ENCODE data around the gene KRTAP10-3.

Gene KRTAP10-3

DNA sequence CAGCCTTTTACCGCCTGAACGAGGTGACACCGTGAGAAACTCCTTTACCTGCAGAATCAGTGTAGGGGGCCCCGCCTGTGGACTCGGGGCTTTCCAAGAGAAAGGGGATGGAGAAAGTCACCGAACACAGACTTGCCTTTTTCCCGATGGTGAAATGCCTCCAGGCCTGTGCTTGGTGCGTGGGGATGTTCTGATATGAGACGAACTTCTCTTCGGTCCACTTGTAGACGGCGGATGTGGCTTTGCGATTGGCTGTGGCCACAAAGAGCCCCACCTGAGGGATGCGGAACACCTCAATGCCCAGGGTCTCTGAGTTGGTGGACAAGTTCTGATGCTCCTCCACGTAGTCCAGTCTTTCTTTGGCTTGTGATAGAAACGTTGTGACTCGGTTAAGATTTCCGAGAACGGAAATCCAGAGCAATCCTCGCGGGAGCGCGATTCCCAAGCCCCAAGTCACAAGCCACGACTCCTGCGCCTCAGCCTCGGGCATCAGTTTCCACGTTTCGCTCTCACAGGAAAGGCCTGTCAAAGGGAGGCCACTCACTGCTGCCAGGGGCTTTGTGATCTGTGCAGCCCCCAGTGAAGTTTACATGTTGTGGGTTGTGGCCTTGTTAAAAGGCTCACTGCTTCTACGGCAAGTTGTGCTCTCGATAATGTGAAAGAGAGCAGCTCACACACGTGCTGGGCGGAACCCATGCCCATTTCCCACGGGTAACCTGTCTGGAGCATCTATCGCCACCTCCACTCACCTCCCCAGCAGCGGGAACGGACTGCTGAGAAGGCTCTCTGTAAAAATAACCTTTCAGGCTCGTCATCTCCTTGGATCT is 31.2 kb downstream of the KRTAP10-3 start:
- no peak for DNase-seq

DNA sequence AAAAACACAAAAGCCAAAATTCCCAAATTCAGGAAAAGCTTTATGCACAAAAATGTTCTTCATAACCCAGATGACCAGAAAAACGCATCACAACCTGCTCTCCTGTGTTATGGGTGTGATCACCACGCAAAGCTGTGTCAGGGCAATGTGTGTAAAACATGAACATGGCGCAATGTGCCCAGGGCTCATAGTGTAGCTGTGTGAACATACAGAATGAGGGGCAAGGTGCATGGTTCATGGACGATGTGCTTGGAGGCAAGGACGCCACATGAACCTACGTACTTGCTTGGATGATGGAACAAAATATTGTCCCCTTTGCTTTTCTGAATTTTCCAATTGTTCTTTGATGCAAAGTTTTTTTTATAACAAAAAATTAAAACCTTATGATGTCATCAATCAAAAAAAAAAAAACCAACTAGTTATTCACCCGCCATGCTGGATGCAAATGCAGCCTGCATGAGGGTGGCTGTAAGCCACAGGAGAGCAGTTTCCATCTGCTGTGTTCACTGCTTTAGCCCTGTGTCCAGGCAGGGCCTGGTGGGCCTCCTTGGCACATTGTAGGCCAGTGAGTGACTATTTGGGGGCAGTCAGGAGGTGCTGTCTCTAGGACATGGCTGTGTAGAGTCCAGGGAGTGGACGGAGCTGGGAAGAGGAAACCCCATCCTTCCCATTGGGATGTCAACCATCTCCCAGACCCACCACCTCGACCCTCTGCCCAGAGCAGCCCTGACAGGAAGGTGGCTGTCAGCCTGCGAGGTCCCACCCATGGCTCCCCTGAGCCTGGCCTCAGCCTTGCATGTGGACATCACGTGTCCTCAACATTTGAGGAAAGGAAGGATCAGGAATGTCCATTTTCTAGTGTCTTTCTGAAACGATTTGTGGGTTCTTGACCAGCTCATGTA is 32.2 kb downstream of the KRTAP10-3 start:
- no peak for DNase-seq

DNA sequence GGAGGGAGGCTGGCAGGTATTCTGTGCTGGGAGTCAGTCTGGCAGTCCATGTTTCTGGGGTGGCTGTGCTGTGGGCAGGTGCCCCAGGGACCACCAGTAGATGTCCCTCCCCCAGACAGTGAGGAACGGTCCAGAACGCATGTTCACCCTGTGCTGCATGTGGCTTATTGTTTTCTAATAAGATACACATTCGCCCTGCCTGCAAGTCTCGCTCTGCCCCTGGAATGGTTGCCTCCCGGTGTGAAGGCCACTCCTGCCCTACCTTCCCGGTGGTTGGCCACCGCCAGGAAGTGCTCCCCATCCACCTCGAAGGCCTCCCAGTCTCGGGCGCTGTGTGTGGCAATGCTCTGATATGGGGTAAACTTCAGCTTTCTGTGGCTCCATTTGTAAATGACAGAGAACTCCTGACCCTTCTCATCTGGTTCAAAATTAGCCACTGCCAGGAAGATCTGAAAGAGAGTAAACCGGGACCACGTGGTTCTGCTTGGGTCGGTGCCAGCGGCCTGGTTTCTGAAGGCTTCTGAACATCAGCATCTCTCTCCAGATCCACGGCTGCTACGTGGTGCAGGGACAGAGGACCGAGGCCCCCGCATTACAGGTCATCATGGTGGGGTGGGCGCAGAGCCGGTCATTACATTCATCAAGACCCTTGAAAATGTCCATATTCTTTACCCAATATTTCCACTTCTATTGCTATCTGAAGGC is 33.1 kb downstream of the KRTAP10-3 start:
- no peak for DNase-seq

DNA sequence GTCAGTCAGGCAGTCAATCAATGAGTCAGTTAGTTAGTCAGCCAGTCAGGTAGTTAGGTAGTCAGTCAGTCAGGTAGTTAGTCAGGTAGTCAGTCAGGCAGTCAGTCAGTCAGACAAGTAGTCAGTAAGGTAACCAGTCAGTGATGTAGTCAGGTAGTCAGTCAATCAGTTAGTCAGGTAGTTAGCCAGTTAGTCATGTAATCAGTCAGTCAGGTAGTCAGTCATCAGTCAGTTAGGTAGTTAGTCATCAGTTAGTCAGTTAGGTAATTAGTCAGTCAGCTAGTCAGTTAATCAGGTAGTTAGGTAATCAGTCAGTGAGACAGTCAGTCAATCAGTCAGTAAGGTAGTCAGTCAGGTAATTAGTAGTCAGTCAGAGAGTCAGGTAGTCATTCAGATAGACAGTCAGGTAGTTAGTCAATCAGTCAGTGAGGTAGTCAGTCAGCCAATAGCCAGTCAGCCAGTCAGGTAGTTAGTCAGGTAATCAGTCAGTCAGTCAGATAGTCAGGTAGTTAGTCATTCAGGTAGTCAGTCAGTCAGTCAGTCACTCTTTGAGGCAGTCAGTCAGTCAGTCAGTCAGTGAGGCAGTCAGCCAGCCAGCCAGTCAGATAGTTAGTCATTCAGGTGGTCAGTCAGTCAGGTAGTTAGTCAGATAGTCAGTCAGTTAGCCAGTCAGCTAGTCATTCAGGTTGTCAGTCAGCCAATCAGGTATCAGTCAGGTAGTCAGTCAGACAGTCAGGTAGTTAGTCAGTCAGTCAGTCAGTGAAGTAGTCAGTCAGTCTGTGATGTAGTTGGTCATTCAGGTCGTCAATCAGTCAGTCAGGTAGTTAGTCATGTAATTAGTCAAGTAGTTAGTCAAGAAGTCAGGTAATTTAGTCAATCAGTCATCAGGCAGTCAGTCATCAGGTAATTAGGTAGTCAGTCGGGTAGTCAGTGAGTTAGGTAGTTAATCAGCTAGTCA is 33.9 kb downstream of the KRTAP10-3 start:
- no peak for DNase-seq

DNA sequence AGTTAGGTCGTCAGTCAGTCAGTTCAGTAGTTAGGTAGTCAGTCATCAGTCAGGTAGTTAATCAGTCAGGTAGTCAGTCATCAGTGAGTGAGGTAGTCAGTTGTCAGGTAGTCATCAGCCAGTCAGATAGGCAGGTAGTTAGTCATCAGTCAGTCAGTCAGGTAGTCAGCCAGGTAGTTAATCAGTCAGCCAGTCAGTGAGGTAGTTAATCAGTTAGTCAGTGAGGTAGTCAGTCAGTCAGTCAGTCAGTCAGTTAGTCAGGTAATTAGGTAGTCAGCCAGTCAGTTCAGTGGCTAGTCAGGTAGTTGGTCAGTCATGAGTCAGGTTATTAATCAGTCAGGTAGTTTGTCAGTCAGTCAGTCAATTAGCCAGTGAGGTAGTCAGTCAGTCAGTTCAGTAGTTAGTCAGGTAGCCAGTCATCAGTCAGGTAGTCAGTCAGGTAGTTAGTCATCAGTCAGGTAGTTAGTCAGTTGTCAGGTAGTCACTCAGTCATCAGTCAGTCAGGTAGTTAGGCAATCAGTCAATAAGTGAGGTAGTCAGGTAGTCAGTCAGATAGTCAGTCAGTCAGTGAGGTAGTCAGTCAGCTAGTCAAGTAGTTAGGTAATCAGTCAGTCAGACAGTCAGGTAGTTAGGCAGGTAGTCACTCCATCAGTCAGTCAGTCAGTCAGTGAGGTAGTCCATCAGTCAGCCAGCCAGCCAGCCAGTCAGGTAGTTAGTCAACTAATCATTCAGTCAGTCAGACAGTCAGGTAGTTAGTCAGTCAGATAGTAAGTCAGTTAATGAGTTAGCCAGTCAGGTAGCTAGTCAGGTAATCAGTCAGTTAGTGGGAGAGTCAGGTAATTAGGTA is 34.8 kb downstream of the KRTAP10-3 start:
- no peak for DNase-seq

DNA sequence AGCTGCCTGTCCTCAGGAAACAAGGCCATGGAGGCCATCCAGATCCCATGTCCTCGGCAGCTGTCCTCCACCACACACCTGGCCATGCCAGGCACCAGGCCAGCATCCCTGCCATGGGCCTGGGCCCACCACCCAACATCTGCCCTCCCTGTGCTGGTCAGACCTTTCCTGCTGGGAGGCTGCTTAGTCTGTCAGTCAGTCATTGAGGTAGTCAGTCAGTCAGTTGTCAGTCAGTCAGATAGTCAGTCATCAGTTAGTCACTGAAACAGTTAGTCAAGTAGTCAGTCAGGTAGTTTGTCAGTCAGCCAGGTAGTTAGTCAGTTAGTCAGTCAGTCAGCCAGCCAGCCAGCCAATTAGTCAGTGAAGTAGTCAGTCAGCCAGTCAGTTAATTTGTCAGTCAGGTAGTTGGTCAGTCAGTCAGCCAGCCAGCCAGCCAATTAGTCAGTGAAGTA is 35.8 kb downstream of the KRTAP10-3 start:
- DNase-seq, result no peak

DNA sequence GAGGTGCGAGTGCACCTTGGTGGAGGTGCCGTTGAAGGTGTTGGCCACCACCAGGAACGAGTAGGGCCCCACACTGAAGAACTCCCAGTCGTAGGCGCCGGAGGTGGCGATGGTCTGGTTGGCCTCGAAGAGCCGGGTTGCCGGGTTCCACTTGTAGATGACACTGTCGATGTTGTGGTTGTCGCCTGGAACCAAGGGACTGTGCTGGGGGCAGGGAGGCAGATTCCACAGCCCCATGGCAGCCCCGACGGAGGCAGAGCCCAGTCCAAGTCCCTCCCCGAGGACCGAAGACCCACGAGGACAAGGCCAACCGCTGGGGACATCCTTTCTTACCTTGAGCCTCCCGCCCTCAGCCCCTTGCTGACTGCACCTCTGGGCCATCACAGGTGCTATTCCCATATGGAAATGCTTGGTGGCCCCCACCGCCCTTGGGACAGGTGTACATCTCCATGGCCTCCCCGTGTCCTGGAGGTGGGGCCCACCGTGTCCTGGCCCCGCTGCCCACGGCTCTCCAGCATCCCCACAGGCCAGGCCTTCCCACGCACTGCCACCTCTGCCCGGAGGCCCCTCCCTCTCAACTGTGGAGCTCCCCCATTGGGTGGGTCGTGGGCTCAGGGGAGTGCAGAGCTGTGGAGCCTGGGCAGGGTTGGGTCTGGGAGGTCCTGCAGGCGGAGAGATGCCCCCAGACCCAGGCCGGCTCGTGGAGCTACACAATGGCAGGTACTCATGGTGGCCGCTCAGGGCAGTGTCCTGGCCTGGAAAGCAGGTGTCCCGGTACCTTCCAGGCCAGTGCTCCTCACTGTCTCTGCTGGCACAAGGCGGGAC is 36.5 kb downstream of the KRTAP10-3 start:
- no peak for DNase-seq

DNA sequence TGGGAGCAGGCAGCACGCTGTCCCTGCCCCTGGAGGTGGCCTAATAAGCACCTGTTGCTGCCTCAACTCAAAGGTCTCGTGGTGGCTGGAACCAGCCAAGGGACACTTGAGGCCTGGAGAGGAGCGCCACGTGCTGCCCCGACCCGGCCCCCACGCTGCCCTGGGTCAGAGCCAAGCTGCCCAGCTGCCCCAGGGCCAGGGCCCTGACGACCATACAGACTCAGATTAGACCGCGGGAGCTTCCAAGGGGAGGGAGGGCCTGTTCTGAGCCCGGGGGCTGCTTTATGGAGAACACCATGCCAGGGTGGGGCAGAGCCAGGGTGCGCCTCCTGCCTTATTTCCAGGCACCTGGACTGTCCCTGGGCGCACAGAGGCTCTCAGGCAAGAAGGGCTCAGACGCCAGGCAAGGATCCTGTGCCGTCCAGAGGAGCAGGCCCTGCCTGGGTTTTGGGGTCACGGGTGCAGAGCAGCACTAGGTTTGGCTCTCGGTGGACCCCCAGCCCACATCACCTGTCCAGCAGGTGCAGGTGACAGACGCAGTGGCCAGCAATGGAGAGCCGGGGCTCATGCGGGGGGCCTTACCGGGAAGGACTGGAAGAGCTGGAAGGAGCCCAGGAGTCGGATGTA is 37.2 kb downstream of the KRTAP10-3 start:
- DNase-seq, result no peak

DNA sequence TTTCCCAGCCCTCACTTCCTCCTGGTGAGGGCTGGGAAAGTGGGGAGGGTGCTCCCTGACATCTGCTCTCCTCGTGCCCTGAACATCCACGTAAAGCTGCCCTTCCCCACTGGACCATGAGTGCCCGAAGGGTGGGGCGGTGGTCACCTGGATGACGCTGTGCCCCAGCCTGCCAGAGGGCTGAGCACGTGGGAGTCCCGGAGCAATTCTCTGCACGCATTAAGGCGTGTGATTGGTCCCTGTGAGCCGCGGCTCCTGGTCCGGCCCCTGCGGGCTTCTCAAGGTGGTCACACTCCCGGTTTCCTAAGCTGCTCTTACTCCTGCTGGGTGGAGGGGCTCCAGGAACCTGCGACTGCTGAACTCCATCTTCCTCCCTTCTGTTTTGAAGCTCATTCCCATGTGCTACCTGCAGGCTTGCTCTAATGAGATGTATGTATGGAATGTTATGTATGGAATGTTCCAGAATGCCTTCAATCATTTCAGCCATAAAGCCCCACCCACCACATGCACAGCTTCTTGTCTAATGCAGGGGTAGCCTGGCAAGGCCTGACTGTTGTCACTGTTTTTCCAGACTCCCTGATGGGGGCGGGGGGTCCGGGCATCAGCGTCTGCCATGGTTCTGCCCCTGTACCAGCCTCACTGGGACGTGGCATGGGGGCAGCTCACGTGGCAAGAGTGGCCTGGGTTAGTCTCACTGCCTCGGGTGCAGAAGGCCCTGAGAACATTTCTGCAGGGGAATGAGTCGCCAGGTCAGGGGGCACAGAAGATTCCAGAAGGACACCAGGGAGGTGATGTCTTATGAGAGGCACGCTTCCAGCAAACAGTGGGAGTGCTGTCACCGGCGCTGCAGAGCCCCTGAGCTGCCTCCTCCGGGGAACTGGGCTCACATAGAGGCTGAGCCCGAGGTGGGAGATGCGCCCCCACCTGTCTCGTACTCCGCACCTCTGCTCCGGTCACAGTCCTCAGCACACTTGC is 38.0 kb downstream of the KRTAP10-3 start:
- DNase-seq, result no peak

DNA sequence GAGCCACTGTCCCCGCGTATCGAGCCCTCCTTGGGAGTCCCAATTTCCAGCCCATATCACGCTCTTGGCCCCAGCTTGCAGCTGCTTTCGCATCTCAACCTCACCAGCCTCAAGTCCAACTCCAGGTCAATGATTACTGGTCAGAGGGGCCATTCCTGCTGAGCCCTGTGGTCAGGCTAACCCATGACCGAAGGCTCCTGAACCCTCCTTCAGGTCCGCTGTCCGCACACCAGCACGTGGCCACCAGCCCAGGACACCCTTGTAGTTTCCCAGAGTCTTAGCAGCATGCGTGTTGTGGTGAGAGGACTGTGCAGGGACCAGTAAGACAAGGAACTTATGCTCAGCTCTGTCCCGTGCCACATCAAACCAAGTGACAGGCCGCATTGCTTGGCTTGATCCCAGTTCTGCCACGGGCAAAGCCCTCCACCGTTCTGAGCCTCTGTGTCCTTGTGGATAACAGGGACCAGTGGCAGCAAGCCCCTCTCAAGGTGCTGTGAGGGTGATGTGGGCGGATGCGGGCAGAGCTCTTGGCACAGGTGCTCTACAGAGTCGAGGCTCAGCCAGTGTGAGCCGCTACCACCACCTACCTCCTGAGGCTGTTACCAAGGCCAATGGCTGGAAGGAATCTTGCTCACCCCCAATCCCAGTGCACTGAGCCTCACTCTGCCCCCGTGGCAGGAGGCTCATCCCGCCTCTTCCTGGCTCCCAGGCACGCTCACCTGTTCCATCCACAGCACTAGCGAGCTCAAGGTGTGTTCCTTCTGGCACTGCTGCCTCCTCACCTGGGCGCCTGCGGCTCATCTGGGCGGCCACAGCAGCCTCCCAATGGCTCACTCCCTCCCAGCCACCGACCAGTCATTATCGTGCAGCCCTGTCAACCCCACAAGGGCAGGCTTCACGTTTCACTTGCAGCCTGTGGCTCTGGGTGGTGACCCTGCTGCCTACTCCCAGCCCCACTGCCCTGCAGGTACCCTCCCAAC is 39.0 kb downstream of the KRTAP10-3 start:
- DNase-seq, result no peak

DNA sequence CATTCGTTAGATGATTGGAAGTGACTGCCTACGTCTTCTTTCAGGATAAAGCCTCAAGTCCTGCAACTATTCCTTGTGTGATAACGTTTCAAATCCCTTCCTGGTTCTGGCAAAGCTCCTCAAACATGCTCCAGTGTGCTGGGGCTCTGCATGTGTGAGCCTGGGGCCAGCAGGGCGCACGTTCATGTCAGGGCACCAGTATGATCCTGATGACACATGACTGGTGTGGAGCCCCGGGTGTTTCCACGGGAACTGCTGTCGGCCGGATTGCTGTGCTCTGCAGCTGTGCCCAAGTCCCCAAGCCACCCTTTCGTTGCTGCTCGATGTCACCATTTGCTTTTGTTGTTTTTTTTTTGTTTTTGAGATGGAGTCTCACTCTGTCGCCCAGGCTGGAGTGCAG is 39.9 kb downstream of the KRTAP10-3 start:
- DNase-seq, result no peak

DNA sequence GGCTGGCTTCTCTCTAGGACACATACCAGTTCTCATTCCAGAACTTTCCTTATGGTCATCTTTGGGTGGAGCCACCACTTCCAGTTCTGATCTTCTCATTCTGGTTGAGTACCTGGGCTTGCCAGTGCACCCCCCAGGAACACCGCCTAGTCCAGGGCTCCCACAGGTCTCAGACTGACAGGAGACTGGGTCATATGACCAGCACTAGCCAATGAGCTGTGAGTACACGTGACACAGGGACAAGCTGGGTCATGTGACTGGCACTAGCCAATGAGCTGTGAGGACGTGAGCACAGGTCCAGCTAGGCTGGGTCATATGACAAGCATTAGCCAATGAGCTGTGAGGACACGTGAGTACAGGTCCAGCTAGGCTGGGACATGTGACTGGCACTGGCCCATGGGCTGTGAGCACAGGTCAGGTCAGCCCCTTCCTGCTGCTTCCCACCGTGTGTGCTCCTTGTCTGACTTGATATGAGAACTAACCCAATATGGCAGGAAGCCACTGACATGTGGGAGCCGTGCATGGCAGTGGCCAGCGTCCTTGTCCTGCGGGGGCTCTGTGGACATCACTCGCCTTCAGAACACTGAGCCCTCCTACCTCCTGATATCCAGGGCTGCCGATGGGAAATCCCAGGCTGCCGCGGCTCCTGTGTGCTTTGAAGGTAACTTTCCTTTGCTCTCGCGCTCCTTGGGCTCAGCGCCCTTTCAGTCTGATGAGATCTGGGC is 41.3 kb downstream of the KRTAP10-3 start:
- DNase-seq, result peak; percentile 98

DNA sequence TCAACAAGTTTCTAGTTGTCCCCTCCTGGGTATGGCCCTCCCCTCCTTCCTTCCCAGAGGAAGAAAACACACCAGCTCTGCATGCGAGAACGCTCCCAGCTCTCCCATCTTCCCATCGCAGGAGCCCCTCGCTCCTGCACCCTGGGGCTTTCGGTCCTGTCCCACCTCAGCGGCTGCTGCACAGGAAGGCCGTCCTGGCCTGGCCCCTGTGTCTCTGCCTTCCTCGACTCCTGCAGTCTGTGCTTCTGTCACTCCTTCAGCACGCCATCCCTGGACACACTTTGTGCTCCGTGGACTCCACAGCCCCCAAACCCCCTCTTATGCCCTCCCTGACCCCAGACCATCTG is 41.8 kb downstream of the KRTAP10-3 start:
- no peak for DNase-seq

DNA sequence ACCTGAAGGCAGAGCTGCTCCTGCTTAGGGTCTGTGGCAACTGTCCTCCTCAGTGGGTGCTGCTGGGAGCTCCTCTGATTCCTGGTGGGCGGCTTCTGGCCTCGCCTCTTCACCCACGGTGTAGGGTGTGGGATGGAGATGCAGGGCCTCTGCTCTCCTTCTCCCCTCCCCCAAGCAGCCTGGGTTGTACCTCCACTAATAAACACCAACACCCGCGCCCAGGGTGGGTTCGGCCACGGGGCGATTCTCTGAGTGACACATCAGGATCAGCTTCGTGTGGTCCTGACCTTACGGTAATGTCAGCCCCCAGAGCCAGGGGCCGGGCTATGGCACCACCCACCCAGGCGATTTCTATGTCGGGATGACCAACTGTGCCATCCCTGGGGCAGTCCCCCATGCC is 42.3 kb downstream of the KRTAP10-3 start:
- DNase-seq, result no peak

DNA sequence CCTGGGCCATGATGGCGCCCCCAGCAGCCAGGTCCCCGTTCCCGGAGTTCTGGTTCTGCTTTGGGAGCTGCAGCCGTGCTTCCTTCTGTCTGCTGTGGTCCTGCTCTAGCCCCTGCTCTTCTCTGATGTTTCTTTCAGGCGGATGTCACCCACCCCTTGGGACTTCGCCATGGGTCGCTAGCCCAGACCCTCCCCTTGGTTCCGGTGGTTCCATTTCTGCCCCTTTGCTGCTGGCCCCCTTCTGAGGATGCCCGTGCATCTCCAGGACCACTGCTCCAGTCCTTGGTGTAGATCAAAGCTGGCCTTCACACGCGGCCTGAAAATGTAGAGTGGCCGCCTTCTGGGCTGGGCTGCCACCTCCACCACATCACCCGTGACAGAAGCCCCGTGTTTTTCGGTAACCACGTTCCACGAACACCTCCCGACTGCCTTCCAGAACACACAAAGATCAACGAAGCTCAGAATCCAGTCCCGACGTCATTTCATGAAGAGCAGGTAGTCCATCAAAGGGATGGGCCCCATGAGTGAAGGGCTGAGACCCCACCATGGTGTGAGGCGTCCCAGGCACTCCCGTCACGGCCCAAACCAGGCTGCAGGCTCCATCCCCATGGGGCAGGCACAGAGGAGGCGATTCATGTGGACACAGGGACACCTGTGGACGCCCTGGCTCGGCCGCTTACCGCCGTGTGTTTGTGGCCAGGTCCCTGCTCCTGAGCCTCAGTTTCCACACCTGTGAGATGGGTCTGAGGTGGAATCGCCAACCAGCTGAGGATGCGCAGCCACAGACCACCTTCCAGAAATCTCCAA is 43.0 kb downstream of the KRTAP10-3 start:
- DNase-seq, result no peak

Measured in NCI-H526 (cell line).